ENCODE results near the gene MAGEB17.

- TF ChIP-seq, protein P1, sequence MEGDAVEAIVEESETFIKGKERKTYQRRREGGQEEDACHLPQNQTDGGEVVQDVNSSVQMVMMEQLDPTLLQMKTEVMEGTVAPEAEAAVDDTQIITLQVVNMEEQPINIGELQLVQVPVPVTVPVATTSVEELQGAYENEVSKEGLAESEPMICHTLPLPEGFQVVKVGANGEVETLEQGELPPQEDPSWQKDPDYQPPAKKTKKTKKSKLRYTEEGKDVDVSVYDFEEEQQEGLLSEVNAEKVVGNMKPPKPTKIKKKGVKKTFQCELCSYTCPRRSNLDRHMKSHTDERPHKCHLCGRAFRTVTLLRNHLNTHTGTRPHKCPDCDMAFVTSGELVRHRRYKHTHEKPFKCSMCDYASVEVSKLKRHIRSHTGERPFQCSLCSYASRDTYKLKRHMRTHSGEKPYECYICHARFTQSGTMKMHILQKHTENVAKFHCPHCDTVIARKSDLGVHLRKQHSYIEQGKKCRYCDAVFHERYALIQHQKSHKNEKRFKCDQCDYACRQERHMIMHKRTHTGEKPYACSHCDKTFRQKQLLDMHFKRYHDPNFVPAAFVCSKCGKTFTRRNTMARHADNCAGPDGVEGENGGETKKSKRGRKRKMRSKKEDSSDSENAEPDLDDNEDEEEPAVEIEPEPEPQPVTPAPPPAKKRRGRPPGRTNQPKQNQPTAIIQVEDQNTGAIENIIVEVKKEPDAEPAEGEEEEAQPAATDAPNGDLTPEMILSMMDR (IDR thresholded peaks at IDR 0.05; ENCODE audit: low read depth, low read length, poor library complexity, severe bottlenecking): no peak
- TF ChIP-seq EZH2phosphoT487 (IDR thresholded peaks at IDR 0.05; ENCODE audit: borderline replicate concordance, low read length): no peak
Observed at GRCh38 chrX:16143968-16144367, 23.3 kb upstream of the MAGEB17 start.
